HG02885 (cell line): Measurements from ENCODE around the gene TP73.

ENCODE experiments used
- ATAC-seq: cut with Tn5 transposase; IDR thresholded peaks from one replicate; pipeline ENCODE4 v1.9.1; 2021; ENCODE audit warnings: mild to moderate bottlenecking; ENCODE audit not compliant: unreplicated experiment, poor library complexity

TP73 gene

GRCh38 chr1:3651930-3652547, at the start of gene TP73:
TSS of gene TP73 (plus strand) at chr1:3652516. CDS start at chr1:3682366, 29,850 bp downstream.
- no peak for ATAC-seq

- no peak for ATAC-seq
Measured at GRCh38 chr1:3603156-3603555, 49.2 kb upstream of the TP73 start.

GRCh38 chr1:3603571-3604467, 48.5 kb upstream of the TP73 start:
- no peak for ATAC-seq

GRCh38 chr1:3604468-3604974, 47.8 kb upstream of the TP73 start:
- no peak for ATAC-seq

- no peak for ATAC-seq
Measured at GRCh38 chr1:3604997-3605823, 47.1 kb upstream of the TP73 start.

GRCh38 chr1:3606779-3607702, 45.3 kb upstream of the TP73 start:
- no peak for ATAC-seq

GRCh38 chr1:3607703-3608065, 44.6 kb upstream of the TP73 start:
- no peak for ATAC-seq

- no peak for ATAC-seq
Measured at GRCh38 chr1:3608154-3608553, 44.2 kb upstream of the TP73 start.

- no peak for ATAC-seq
Measured at GRCh38 chr1:3609016-3609768, 43.1 kb upstream of the TP73 start.

- no peak for ATAC-seq
Measured at GRCh38 chr1:3609769-3610526, 42.4 kb upstream of the TP73 start.

- ATAC-seq, result no peak
Measured at GRCh38 chr1:3610527-3611169, 41.7 kb upstream of the TP73 start.

- no peak for ATAC-seq
Measured at GRCh38 chr1:3611170-3612019, 40.9 kb upstream of the TP73 start, which contains the start of gene MEGF6. TSS of gene MEGF6 (minus strand) at chr1:3611508. CDS start at chr1:3611268, 240 bp downstream.

GRCh38 chr1:3612123-3612522, 40.2 kb upstream of the TP73 start:
- ATAC-seq, result no peak

- ATAC-seq, result no peak
Measured at GRCh38 chr1:3614755-3615742, 37.3 kb upstream of the TP73 start.

- ATAC-seq, result no peak
Measured at GRCh38 chr1:3616861-3617260, 35.5 kb upstream of the TP73 start.
